ENCODE measurements around the gene SEMA3B.
"Not testable (repeated sequence)": the region's sequence is repeated elsewhere in the genome, so short reads cannot be mapped to it uniquely, and the experiment has no call there.

SEMA3B gene

DNA sequence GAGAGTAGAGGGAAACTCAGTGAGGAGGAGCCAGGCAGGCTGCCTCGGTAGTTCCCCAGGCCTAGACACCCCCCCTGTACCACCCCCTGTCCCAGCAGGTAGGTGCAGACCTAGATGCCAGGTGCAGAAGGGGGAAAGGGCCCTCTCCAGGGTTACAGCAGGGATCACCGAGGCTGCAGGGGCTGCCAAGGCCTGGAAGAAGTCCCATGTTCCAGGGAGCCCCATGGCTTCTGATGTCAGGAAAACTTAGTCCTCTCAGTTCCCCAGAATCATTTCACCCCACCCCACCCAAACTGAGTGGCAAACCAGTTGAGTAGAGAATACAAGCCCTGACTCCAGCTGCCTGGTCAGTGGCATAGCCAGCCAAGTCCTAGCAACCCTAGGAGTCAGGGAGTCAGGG, 7.4 kb upstream of the SEMA3B start:
- TF ChIP-seq, protein P1, sequence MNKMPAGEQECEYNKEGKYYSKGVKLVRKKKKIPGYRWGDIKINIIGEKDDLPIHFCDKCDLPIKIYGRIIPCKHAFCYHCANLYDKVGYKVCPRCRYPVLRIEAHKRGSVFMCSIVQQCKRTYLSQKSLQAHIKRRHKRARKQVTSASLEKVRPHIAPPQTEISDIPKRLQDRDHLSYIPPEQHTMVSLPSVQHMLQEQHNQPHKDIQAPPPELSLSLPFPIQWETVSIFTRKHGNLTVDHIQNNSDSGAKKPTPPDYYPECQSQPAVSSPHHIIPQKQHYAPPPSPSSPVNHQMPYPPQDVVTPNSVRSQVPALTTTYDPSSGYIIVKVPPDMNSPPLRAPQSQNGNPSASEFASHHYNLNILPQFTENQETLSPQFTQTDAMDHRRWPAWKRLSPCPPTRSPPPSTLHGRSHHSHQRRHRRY (tag by site-specific recombination; IDR thresholded peaks at IDR 0.05): no peak
- TF ChIP-seq ZNF791 (tag by site-specific recombination; IDR thresholded peaks at IDR 0.05) (no peak), MEIS1 (CRISPR knock-in tag; IDR thresholded peaks at IDR 0.05; ENCODE audit: borderline replicate concordance) (no peak), ZNF626 (tag by site-specific recombination; IDR thresholded peaks at IDR 0.05) (no peak), ZNF24 (tag by site-specific recombination; IDR thresholded peaks at IDR 0.05) (no peak), ZNF677 (tag by site-specific recombination; IDR thresholded peaks at IDR 0.05) (no peak), ZNF549 (tag by site-specific recombination; IDR thresholded peaks at IDR 0.05) (no peak), ZNF558 (tag by site-specific recombination; IDR thresholded peaks at IDR 0.05) (no peak), ZNF792 (tag by site-specific recombination; IDR thresholded peaks at IDR 0.05) (no peak), KLF16 (tag by site-specific recombination; IDR thresholded peaks at IDR 0.05) (no peak), ZNF114 (tag by site-specific recombination; IDR thresholded peaks at IDR 0.05) (no peak), ZNF530 (tag by site-specific recombination; IDR thresholded peaks at IDR 0.05; ENCODE audit: low read depth) (no peak), ZNF830 (tag by site-specific recombination; IDR thresholded peaks at IDR 0.05; ENCODE audit: low read depth) (no peak), ZFP3 (tag by site-specific recombination; IDR thresholded peaks at IDR 0.05; ENCODE audit: low read depth) (no peak), ZNF302 (tag by site-specific recombination; IDR thresholded peaks at IDR 0.05; ENCODE audit: low read depth) (no peak), ZNF140 (tag by site-specific recombination; IDR thresholded peaks at IDR 0.05) (no peak)
- TF ChIP-seq, protein P2, sequence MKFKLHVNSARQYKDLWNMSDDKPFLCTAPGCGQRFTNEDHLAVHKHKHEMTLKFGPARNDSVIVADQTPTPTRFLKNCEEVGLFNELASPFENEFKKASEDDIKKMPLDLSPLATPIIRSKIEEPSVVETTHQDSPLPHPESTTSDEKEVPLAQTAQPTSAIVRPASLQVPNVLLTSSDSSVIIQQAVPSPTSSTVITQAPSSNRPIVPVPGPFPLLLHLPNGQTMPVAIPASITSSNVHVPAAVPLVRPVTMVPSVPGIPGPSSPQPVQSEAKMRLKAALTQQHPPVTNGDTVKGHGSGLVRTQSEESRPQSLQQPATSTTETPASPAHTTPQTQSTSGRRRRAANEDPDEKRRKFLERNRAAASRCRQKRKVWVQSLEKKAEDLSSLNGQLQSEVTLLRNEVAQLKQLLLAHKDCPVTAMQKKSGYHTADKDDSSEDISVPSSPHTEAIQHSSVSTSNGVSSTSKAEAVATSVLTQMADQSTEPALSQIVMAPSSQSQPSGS (tag by site-specific recombination; IDR thresholded peaks at IDR 0.05; ENCODE audit: low read depth): no peak
- TF ChIP-seq, protein P3, sequence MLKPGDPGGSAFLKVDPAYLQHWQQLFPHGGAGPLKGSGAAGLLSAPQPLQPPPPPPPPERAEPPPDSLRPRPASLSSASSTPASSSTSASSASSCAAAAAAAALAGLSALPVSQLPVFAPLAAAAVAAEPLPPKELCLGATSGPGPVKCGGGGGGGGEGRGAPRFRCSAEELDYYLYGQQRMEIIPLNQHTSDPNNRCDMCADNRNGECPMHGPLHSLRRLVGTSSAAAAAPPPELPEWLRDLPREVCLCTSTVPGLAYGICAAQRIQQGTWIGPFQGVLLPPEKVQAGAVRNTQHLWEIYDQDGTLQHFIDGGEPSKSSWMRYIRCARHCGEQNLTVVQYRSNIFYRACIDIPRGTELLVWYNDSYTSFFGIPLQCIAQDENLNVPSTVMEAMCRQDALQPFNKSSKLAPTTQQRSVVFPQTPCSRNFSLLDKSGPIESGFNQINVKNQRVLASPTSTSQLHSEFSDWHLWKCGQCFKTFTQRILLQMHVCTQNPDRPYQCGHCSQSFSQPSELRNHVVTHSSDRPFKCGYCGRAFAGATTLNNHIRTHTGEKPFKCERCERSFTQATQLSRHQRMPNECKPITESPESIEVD (tag by site-specific recombination; IDR thresholded peaks at IDR 0.05): no peak
- POLR2A ChIA-PET: no interaction called here
- Histone ChIP-seq H3K4me1 (ENCODE audit: control insufficient read depth, insufficient read depth, low read length) (peaks cover 3% of the 10 kb centered on the region; the same call in 1 of the 2 replicates), H3K36me3 (ENCODE audit: control insufficient read depth in 2 of 2, insufficient read depth in 1 of 2, low read length in 2 of 2) (peaks cover 5 to 19% of the 10 kb centered on the region in 2 experiments), H3K4me3 (ENCODE audit: low read depth, low read length) (no peak overlapping the region), H3K27ac (ENCODE audit: extremely low read depth, low read depth, low read length) (no peak overlapping the region), H3K9me3 (ENCODE audit: control insufficient read depth, insufficient read depth, low read depth, low read length) (no peaks in the 10 kb centered on the region)
- CTCF ChIA-PET: interaction anchor here (0.6 to 3.9 kb wide), 7 partner anchors 9 to 67 kb away, joined by 3 to 49 read pairs (median 5); no protein-coding TSS in a partner anchor

DNA sequence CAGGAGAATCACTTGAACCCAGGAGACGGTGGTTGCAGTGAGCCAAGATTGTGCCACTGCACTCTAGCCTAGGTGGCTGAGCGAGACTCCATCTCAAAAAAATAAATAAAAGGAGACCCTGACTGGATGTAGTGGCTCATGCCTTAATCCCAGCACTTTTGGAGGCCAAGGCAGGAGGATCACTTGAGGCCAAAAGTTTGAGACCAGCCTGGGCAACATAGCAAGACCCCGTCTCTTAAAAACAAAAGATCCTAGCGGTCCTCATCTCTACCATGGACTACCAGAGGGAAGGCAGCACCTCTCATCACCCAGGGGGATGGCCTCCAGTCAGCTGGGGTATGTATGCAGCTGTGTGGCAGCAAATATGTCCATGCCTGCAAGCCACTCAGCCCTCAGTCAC, 6.7 kb upstream of the SEMA3B start:
- POLR2A ChIA-PET; H3K4me3 ChIP-seq (ENCODE audit: low read depth, low read length); H3K27ac ChIP-seq (ENCODE audit: extremely low read depth, low read depth, low read length); H3K9me3 ChIP-seq (ENCODE audit: control insufficient read depth, insufficient read depth, low read depth, low read length); H3K4me1 ChIP-seq (ENCODE audit: control insufficient read depth, insufficient read depth, low read length): not testable (repeated sequence)
- TF ChIP-seq ZNF121 (tag by site-specific recombination; IDR thresholded peaks at IDR 0.05): peak; percentile 90
- CTCF ChIA-PET: interaction anchor here (0.6 to 3.6 kb wide), 4 partner anchors 9 to 68 kb away, joined by 3 to 38 read pairs (median 8); no protein-coding TSS in a partner anchor
- H3K36me3 ChIP-seq (ENCODE audit: control insufficient read depth in 2 of 2, insufficient read depth in 1 of 2, low read length in 2 of 2): peaks cover 3 to 12% of the 10 kb centered on the region in 2 experiments
